Measurements from ENCODE around the gene SYF2.
"Not testable (repeated sequence)": the region's sequence is repeated elsewhere in the genome, so short reads cannot be mapped to it uniquely, and the experiment has no call there.

Gene SYF2

DNA sequence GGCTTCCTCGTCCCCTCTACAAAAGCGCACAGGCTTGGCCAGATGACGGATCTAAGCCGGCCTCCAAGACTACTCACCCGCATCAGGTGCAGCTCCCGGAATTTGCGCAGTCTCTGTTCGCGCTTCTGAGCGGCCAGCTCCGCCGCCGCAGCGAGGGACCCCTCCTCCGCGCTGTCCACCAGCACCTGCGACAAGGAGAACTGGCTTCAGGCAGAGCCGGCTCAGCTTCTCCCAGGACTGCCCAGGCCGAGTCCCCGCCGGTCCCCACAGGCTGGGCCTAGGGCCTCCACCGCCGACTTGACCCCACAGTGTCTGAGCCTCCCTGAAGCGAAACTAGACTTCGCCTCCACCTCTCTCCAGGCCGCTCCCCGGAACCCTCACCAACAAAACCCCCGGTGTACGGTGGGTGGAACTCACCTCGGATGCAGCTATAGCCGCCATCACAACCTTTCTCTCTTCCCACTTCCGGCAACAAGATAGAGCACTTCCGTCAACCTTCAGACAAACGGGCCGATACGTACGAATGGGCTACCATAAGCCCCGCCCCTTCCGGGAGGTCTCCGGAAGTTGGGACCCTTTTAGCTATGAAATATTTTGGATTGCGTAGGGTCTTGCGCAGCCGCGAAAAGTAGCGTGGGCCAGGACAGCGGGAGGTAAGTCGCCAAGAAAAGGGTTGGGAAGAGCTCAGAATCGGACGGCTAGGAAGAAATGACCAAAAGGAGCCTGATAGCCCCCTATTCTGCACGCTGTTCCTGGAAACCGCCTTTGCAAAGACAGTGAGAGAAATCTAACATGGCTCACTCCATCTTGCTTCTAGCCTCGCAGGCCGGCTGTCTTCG lies at the start of gene SYF2:
SYF2 (minus strand) TSS at position 476 of the 839 bp plus-strand sequence; CDS start at position 441, 35 bp downstream.
- TF ChIP-seq POLR2AphosphoS5 (IDR thresholded peaks at IDR 0.05; ENCODE audit: borderline replicate concordance, low read depth, low read length) (peak; percentile 92), FOXP2 (optimal IDR thresholded peaks at IDR 0.05; ENCODE audit: control extremely low read depth, extremely low read length, insufficient read depth) (no peak)

DNA sequence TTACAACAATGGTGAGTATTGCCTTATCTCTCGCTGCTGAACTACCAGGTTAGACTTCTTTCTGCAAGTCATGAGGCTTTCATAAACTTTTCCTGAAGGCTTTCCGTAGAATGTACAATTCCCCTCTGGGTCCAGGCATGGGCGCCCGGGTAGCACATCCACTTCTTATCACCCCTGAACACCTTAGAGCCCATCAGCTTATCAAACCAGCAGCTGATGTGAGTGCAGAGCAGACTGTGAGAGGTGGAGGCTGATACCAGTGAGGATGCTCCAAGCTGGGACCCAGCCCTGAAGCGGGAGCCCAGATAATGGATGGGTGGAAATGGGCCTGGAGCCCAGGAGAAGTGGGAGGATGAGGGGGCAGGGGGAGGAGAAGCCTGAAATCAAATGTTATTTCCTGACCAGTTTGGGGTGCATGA lies 47.4 kb upstream of the SYF2 start:
- not testable (repeated sequence) for H3K9ac ChIP-seq (ENCODE audit: insufficient read length); H3K36me3 ChIP-seq (ENCODE audit: insufficient read depth, low read length); H3K9me3 ChIP-seq (ENCODE audit: low read depth, low read length); H3K27ac ChIP-seq; H3K4me3 ChIP-seq; DNase-seq (ENCODE audit: low read depth, low spot score)

More for the DNA sequence above, at the start of gene SYF2:
- Histone ChIP-seq H3K36me3 (ENCODE audit: insufficient read depth, low read length) (peaks cover 35% of the 10 kb centered on the region), H3K27ac (peak within 1 kb of the TSS; percentile 96), H3K9me3 (ENCODE audit: low read depth, low read length) (no peaks in the 10 kb centered on the region), H3K9ac (ENCODE audit: insufficient read length) (peak within 1 kb of the TSS; percentile 100), H3K4me3 (peak within 1 kb of the TSS; percentile 100)
- peak; percentile 74 for DNase-seq (ENCODE audit: low read depth, low spot score)

DNA sequence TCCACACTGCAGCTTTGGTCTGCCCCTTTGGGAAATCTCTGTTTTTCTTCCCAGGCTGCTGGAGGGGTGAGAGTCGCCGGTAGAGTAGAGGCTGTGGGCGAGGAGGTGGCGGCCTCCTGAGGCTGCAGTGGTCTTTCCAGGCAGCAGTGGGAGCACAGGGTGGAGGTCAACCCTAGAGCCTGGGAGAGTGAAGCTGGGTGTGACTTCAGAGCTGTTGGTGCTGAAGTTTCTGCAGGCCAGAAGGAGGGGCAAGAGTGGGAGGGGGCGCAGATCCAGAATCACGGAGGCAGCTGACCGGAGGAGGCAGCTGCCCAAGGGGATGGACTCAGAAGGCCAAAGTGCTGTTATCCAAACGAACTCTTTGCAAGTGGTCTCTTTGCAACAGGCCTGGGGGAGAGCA lies 46.5 kb upstream of the SYF2 start:
- H3K36me3 ChIP-seq (ENCODE audit: insufficient read depth, low read length); H3K9me3 ChIP-seq (ENCODE audit: low read depth, low read length); H3K9ac ChIP-seq (ENCODE audit: insufficient read length); H3K27ac ChIP-seq; H3K4me3 ChIP-seq; DNase-seq (ENCODE audit: low read depth, low spot score): not testable (repeated sequence)

DNA sequence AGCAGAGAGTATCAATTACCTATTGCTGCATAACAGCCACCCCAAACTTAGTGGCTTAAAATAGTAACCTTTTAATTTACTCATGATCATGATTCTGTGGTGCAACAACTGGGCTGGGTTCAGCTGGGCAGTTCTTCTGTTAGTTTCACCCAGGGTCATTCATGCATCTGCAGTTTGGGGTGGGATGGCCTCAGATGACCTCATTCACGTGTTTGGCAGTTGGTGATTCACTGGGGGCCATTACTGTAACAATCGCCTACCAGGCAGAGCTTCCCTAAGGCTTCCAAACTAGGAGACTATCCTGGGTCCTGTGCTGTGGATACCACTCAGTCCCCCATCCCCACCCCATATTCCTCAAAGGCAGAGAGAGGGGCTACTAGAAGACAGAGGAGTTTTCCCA lies 46.1 kb upstream of the SYF2 start:
- H3K36me3 ChIP-seq (ENCODE audit: insufficient read depth, low read length); H3K9ac ChIP-seq (ENCODE audit: insufficient read length); DNase-seq (ENCODE audit: low read depth, low spot score); H3K27ac ChIP-seq; H3K9me3 ChIP-seq (ENCODE audit: low read depth, low read length); H3K4me3 ChIP-seq: not testable (repeated sequence)

DNA sequence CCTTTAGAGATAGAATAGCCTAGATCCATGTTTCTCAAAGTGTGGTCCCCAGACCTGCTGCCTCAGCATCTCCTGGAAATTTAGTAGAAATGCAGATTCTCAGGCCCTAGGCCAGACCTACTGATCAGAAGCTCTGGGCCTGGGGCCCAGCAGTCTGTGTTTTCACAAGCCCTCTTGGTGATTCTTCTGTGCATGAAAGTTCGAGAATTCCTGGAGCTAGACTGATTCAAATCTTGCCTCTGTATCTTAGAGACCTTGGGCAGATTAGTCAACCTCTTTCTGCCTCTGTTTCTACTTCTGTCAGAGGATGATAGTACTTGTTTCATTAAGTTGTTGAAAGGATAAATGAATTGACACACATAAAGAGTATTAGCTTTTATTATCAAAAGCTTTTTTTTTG lies 45.0 kb upstream of the SYF2 start:
- H3K27ac ChIP-seq; H3K9me3 ChIP-seq (ENCODE audit: low read depth, low read length); DNase-seq (ENCODE audit: low read depth, low spot score); H3K36me3 ChIP-seq (ENCODE audit: insufficient read depth, low read length); H3K4me3 ChIP-seq; H3K9ac ChIP-seq (ENCODE audit: insufficient read length): not testable (repeated sequence)

DNA sequence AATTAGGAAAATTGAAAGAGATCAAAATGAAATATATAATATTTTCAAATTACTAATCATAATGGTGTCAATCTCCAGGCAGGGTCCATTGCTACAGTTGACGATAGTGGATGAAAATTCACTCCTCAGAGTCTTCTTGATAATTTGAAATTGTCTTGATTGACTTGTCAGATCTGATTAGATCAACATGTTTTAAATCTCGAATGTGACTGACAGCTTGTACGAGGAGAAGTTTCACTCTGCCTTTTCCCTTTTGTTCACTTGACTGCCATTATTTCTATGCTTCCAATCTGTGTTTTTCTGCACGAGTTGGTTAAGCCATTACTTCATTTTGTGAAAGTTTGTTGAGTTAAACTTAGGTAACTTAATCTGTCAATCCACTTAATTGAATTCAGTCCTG lies 43.3 kb upstream of the SYF2 start:
- not testable (repeated sequence) for DNase-seq (ENCODE audit: low read depth, low spot score); H3K9ac ChIP-seq (ENCODE audit: insufficient read length); H3K4me3 ChIP-seq; H3K36me3 ChIP-seq (ENCODE audit: insufficient read depth, low read length); H3K9me3 ChIP-seq (ENCODE audit: low read depth, low read length); H3K27ac ChIP-seq

DNA sequence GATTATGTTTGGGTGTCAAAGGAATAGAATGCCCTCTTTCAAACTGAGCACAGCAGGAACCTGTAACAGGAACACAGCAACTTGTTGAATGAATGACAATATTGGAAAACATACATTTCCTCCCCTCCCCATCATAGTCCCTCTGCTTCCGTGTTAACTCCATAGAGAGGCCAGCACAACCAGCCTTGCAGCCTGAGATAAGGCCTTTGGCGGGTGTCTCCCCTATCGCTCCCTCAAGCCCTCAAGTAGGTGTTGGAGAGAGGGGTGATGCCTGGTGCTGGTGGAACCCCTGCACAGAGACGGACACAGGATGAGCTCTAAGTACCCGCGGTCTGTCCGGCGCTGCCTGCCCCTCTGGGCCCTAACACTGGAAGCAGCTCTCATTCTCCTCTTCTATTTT lies 39.9 kb upstream of the SYF2 start, which contains the start of gene RHD:
RHD (plus strand) TSS at position 272 of the 400 bp plus-strand sequence; CDS start at position 311, 39 bp downstream.
- not testable (repeated sequence) for H3K36me3 ChIP-seq (ENCODE audit: insufficient read depth, low read length); H3K9me3 ChIP-seq (ENCODE audit: low read depth, low read length); H3K27ac ChIP-seq; H3K9ac ChIP-seq (ENCODE audit: insufficient read length); H3K4me3 ChIP-seq; DNase-seq (ENCODE audit: low read depth, low spot score)

DNA sequence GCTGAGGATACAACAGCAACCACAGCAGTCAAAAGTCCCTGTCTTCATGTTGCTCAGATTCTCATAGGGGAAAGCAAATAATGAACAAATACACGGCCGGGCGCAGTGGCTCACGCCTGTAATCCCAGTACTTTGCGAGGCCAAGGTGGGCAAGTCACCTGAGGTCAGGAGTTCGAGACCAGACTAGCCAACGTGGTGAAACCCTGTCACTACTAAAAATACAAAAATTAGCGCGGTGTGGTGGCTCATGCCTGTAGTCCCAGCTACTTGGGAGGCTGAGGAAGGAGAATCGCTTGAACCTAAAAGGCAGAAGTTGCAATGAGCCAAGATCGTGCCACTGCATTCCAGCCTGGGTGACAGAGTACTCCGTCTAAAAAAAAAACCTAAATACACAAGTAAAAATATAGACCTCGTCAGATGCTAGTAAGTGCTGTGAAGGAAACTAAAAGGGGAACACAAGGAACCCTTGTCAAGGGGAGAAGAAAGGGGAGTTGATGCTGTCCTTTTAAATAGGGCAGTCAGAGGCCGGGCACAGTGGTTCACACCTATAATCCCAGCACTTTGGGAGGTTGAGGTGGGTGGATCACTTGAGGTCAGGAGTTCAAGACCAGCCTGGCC lies 36.0 kb upstream of the SYF2 start:
- H3K27ac ChIP-seq; H3K9me3 ChIP-seq (ENCODE audit: low read depth, low read length); DNase-seq (ENCODE audit: low read depth, low spot score); H3K9ac ChIP-seq (ENCODE audit: insufficient read length); H3K36me3 ChIP-seq (ENCODE audit: insufficient read depth, low read length): not testable (repeated sequence)
- peak overlapping the region; percentile 60 for H3K4me3 ChIP-seq

DNA sequence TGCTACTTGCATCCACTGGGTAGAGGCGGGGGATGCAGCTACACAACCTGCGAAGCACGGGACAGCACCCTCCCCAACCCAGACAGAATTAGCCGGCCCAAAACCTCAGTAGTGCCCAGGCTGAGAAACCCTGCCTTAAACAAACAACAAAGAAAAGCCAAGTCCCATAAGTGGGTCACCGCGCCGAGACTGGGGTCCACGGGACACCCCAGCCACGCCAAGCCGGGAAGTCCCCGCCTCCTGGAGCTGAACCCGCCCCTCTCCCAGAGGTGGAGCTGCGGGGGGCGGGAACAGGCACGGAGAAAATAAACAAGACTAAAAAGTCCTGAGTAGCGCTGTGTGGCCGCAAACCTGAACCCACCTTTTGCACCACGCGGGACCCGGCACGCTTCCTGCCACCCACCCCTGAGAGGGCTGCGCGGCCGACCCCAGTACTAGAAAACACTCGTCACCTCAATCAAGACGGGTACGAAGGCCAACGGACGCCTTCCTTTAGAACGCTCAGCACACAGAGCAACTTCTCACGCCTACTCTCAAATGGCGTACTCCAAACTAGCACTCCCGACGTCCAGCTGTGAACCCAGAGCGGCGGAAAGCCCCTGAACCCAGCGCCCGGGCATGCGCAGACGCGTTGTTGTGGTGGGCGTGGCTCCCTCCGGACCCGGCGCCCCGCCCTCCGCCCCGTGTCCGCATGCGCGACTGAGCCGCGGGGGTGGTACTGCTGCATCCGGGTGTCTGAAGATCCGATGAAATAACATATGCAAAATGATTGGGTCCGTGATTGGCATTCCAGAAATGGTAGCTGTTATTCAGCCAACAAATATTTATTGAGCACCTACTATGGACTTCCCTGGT lies 35.2 kb upstream of the SYF2 start:
- DNase-seq (ENCODE audit: low read depth, low spot score), result not testable (repeated sequence)

DNA sequence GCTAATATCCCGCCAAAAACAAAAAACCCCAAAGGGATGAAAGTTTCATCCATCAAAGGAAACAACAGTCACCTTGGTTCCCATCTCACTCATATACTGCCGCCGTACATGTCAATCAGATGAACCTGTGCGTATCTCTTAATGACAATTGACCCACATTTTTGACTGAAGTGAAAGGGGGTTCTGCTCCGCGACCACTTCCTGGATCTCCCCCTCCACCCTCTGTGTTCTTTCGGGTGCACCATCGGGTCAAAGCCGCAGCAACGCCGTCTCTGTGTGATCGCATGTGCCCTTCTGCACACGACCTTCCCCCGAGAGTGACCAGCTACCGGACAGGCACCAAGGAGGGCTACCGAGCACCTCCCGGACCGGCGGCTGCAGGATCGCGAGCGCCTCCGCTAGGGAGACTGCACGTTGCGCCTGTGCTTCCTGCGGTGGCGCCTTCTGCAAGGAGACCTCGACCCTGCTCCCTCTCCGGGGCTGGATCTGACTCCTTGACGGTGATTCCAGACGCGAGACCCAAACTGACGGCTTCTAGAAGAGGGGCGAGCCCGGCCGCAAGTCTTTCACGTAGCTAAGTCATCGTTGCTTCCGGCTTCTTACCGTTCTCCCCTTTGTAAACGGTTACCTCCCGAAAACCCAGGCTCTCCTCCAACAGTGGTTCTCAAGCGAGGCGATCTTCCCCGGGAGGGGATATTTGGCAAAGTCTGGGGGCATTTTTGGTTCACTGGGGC lies 34.4 kb upstream of the SYF2 start:
- H3K36me3 ChIP-seq (ENCODE audit: insufficient read depth, low read length); H3K9ac ChIP-seq (ENCODE audit: insufficient read length); DNase-seq (ENCODE audit: low read depth, low spot score); H3K9me3 ChIP-seq (ENCODE audit: low read depth, low read length); H3K27ac ChIP-seq: not testable (repeated sequence)
- peak overlapping the region; percentile 77 for H3K4me3 ChIP-seq

More for the DNA sequence above, 35.2 kb upstream of the SYF2 start:
- H3K4me3 ChIP-seq, result peak overlapping the region; percentile 60
- not testable (repeated sequence) for H3K27ac ChIP-seq; H3K36me3 ChIP-seq (ENCODE audit: insufficient read depth, low read length); H3K9me3 ChIP-seq (ENCODE audit: low read depth, low read length); H3K9ac ChIP-seq (ENCODE audit: insufficient read length)

DNA sequence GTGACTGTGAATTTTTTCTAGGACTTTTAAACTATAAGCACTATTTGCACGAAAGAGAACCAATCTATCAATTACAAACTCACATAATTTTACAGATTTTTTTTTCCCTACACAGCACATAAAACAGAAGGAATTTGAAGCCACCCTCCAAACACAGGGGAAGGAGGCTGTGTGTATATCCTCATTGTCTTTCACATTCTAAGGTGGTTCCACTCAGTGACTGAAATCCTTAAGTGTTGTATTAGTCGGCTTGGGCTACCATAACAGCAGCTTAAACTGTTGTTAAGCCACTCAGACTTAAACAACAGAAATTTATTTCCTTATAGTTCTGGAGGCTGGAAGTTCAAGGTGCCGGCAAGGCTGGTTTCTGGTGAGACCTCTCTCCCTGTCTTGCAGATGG lies 28.0 kb upstream of the SYF2 start:
- peak overlapping the region; percentile 64 for H3K27ac ChIP-seq

DNA sequence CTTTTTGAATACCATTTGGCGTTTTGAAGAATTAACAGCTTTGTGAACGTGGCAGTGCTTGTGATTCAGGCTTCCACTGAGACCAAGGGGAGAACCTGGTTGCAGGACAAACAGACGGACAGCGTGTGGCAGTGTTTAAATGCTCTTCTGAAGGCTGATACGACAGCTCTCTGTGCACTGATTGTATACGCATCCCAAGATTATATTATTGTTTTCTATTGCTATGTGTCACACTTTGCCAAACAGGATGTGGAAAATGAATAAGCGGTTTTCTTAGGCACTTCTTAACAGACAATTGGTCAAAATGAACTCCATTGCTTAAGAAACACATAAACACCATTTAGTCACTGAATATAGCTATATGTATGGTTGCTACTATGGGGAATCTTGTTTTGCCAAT lies 27.5 kb upstream of the SYF2 start:
- H3K27ac ChIP-seq, result peak overlapping the region; percentile 64
- H3K9me3 ChIP-seq (ENCODE audit: low read depth, low read length); H3K36me3 ChIP-seq (ENCODE audit: insufficient read depth, low read length); H3K9ac ChIP-seq (ENCODE audit: insufficient read length); DNase-seq (ENCODE audit: low read depth, low spot score); H3K4me3 ChIP-seq: not testable (repeated sequence)

More for the DNA sequence above, 28.0 kb upstream of the SYF2 start:
- H3K9me3 ChIP-seq (ENCODE audit: low read depth, low read length); H3K9ac ChIP-seq (ENCODE audit: insufficient read length); DNase-seq (ENCODE audit: low read depth, low spot score); H3K36me3 ChIP-seq (ENCODE audit: insufficient read depth, low read length); H3K4me3 ChIP-seq: not testable (repeated sequence)
